PC-3 (cell line): ENCODE results near the gene GBE1. TPM values are rescaled to one million over a fixed set of nuclear protein-coding genes. Genes with fewer than 3 reads are reported as not detected.

Experiments used
- ATAC-seq: fragments of 200-7000 bp; cut with Tn5 transposase; 2 replicates; pipeline ENCODE4 v1.9.1; 2020; ENCODE audit warnings: mild to moderate bottlenecking, moderate library complexity
- BruUV-seq: library from RNA; stranded (reverse); fragments of 400-500 nt; replicated peaks from 2 replicates; lab custom pipeline; 2021; lab: Mats Ljungman, UMichigan
- CTCF ChIA-PET: fragments of 300-600 bp; sonication (Branson Sonifier 250); formaldehyde crosslinking; loops from one replicate; lab custom pipeline; 2022; ENCODE audit warnings: antibody characterized with exemption; lab: Charles Lee
- POLR2A ChIA-PET: fragments of 300-600 bp; sonication (Branson Sonifier 250); formaldehyde crosslinking; loops from one replicate; lab custom pipeline; 2022; ENCODE audit warnings: antibody characterized with exemption; ENCODE audit not compliant: unreplicated experiment; lab: Charles Lee
- DNase-seq: peaks from one replicate; pipeline ENCODE4 v3.0.0-alpha.2; 2015
- H2AFZ ChIP-seq: fragments of 300-600 bp; sonication (generic); 2 replicates; pipeline ENCODE4 v1.6.0; 2016; ENCODE audit warnings: antibody characterized with exemption, low read length
- H3F3A ChIP-seq: fragments of 300-600 bp; sonication (generic); one replicate; pipeline ENCODE4 v1.6.0; 2017; ENCODE audit warnings: antibody characterized with exemption, low read length, control low read depth, mild to moderate bottlenecking; ENCODE audit not compliant: unreplicated experiment
- H3K27ac ChIP-seq: fragments of 300-600 bp; sonication (generic); 2 replicates; pipeline ENCODE4 v1.5.1; 2016; ENCODE audit warnings: mild to moderate bottlenecking, low read length
- H3K27me3 ChIP-seq: fragments of 300-600 bp; sonication (generic); 2 replicates; pipeline ENCODE4 v1.6.1; 2016; ENCODE audit warnings: low read length, mixed read lengths
- H3K36me3 ChIP-seq: fragments of 300-600 bp; sonication (generic); 2 replicates; pipeline ENCODE4 v1.6.1; 2016; ENCODE audit warnings: low read depth, mixed run types, low read length, mixed read lengths
- H3K4me1 ChIP-seq: fragments of 300-600 bp; sonication (generic); 2 replicates; pipeline ENCODE4 v1.5.1; 2016; ENCODE audit warnings: low read length; ENCODE audit not compliant: insufficient read depth
- H3K4me2 ChIP-seq: fragments of 300-600 bp; sonication (generic); 2 replicates; pipeline ENCODE4 v1.6.0; 2016; ENCODE audit warnings: low read length
- H3K4me3 ChIP-seq: fragments of 300-600 bp; sonication (generic); 2 replicates; pipeline ENCODE4 v1.5.1; 2016; ENCODE audit warnings: mild to moderate bottlenecking, low read length, mixed read lengths
- H3K79me2 ChIP-seq: fragments of 300-600 bp; sonication (generic); 2 replicates; pipeline ENCODE4 v1.6.1; 2017; ENCODE audit warnings: low read length, mixed read lengths
- H3K9ac ChIP-seq: fragments of 300-600 bp; sonication (generic); 2 replicates; pipeline ENCODE4 v1.6.0; 2016; ENCODE audit warnings: mild to moderate bottlenecking, low read length
- H3K9me2 ChIP-seq: fragments of 300-600 bp; sonication (generic); replicated peaks from 2 replicates; pipeline ENCODE4 v1.6.1; 2016; ENCODE audit warnings: mixed run types, low read length, mixed read lengths
- H3K9me3 ChIP-seq: fragments of 300-600 bp; sonication (generic); 2 replicates; pipeline ENCODE4 v1.6.1; 2016; ENCODE audit warnings: low read length, mixed read lengths
- H4K20me1 ChIP-seq: fragments of 300-600 bp; sonication (generic); 2 replicates; pipeline ENCODE4 v1.6.1; 2016; ENCODE audit warnings: low read length, mixed read lengths
- CTCF ChIP-seq: fragments of 300-600 bp; sonication (generic); conservative IDR thresholded peaks from 2 replicates; pipeline ENCODE4 v1.5.1; 2017; ENCODE audit warnings: antibody characterized with exemption, low read depth, mild to moderate bottlenecking, low read length
- EZH2 ChIP-seq: fragments of 300-600 bp; sonication (generic); IDR thresholded peaks from one replicate; pipeline ENCODE4 v1.6.1; 2017; ENCODE audit warnings: antibody characterized with exemption, mild to moderate bottlenecking, low read length; ENCODE audit not compliant: unreplicated experiment
- EZH2phosphoT487 ChIP-seq: fragments of 300-600 bp; sonication (generic); IDR thresholded peaks from 2 replicates; pipeline ENCODE4 v1.6.1; 2018; ENCODE audit warnings: mild to moderate bottlenecking, antibody characterized with exemption, low read length, borderline replicate concordance
- intact Hi-C: fragments of 100-400 bp; cut with micrococcal nuclease; formaldehyde crosslinking; loops from 2 replicates; pipeline ENCODE4 v1.9.0; 2023
- total RNA-seq: library from RNA; depleted of rRNA; stranded (reverse); fragments of >200 nt; gene quantifications from 2 replicates; pipeline ENCODE4 v1.2.3, GENCODE V29; 2014

The GBE1 gene
- total RNA-seq, 1 experiment from 2014 or later: 57.7 TPM

GRCh38 chr3:81544385-81544784 is 217.1 kb downstream of the GBE1 start:
- Histone ChIP-seq H3K9me3 (no peaks in the 10 kb centered on the region), H3K9ac (no peak overlapping the region), H3K79me2 (no peaks in the 10 kb centered on the region), H3K27me3 (no peaks in the 10 kb centered on the region), H3F3A (no peaks in the 10 kb centered on the region), H3K4me2 (no peak overlapping the region), H2AFZ (no peak overlapping the region), H3K4me1 (no peaks in the 10 kb centered on the region), H3K9me2 (no peaks in the 10 kb centered on the region), H3K27ac (no peak overlapping the region), H3K4me3 (no peak overlapping the region), H3K36me3 (0 out of 2 replicates have a peak, but pooled peaks cover 3% of the 10 kb centered on the region), H4K20me1 (no peaks in the 10 kb centered on the region)
- no peak for TF ChIP-seq EZH2phosphoT487
- TF ChIP-seq CTCF: no peak
- TF ChIP-seq EZH2: no peak
- no peak for ATAC-seq
- DNase-seq: no peak
- POLR2A ChIA-PET: no interaction called here
- intact Hi-C loops: no loop called here
- CTCF ChIA-PET: no interaction called here
- no TSS peak for BruUV-seq

GRCh38 chr3:81540787-81541186 is 220.7 kb downstream of the GBE1 start:
- no peaks in the 10 kb centered on the region for H3F3A ChIP-seq
- no peak overlapping the region for H3K4me2 ChIP-seq
- H3K79me2 ChIP-seq: no peaks in the 10 kb centered on the region
- BruUV-seq: no TSS peak
- no peak overlapping the region for H2AFZ ChIP-seq
- H3K27me3 ChIP-seq: no peaks in the 10 kb centered on the region
- no peak for DNase-seq
- H3K9me3 ChIP-seq: no peaks in the 10 kb centered on the region
- H3K9me2 ChIP-seq: no peaks in the 10 kb centered on the region
- TF ChIP-seq CTCF (no peak), EZH2 (no peak), EZH2phosphoT487 (no peak)
- intact Hi-C loops: no loop called here
- ATAC-seq: no peak
- H3K4me1 ChIP-seq: no peaks in the 10 kb centered on the region
- H3K4me3 ChIP-seq: no peak overlapping the region
- no peak overlapping the region for H3K9ac ChIP-seq
- no peaks in the 10 kb centered on the region for H3K36me3 ChIP-seq
- H4K20me1 ChIP-seq: no peaks in the 10 kb centered on the region
- ChIA-PET CTCF (no interaction called here), POLR2A (no interaction called here)
- no peak overlapping the region for H3K27ac ChIP-seq

- ChIA-PET POLR2A (no interaction called here), CTCF (no interaction called here)
- TF ChIP-seq EZH2 (no peak), EZH2phosphoT487 (no peak), CTCF (no peak)
- no peaks in the 10 kb centered on the region for H3K79me2 ChIP-seq
- no peaks in the 10 kb centered on the region for H3K9me3 ChIP-seq
- H3F3A ChIP-seq: no peaks in the 10 kb centered on the region
- H3K27ac ChIP-seq: no peak overlapping the region
- no peak overlapping the region for H2AFZ ChIP-seq
- no peaks in the 10 kb centered on the region for H3K4me1 ChIP-seq
- H4K20me1 ChIP-seq: no peaks in the 10 kb centered on the region
- H3K4me3 ChIP-seq: no peak overlapping the region
- no peak overlapping the region for H3K4me2 ChIP-seq
- no peak overlapping the region for H3K9ac ChIP-seq
- BruUV-seq: no TSS peak
- DNase-seq (no peak), ATAC-seq (no peak)
- H3K36me3 ChIP-seq: peaks cover 27% of the 10 kb centered on the region
- no peaks in the 10 kb centered on the region for H3K9me2 ChIP-seq
- H3K27me3 ChIP-seq: no peaks in the 10 kb centered on the region
- intact Hi-C loops: no loop called here
Observed at GRCh38 chr3:81531846-81532245, 229.6 kb downstream of the GBE1 start.
